GM12878 (cell line): ENCODE data around the gene DGKI. TPM values are rescaled to one million over a fixed set of nuclear protein-coding genes. Genes with fewer than 3 reads are reported as not detected.

ENCODE experiments used
- ATAC-seq: fragments of 200-7000 bp; cut with Tn5 transposase; 3 replicates; pipeline ENCODE4 v1.9.1; 2020; ENCODE audit warnings: mild to moderate bottlenecking, moderate library complexity
- BruUV-seq: library from RNA; stranded (reverse); fragments of 400-500 nt; replicated peaks from 2 replicates; lab custom pipeline; 2021; lab: Mats Ljungman, UMichigan
- CTCF ChIA-PET: fragments of 300-600 bp; sonication (Branson Sonifier 250); formaldehyde crosslinking; extraction: SDS; loops from one replicate; lab custom pipeline; 2021; ENCODE audit warnings: inconsistent platforms; lab: Yijun Ruan, JAX
- POLR2A ChIA-PET: fragments of 350-600 bp; formaldehyde crosslinking; extraction: SDS; loops from one replicate; lab custom pipeline; 2021; ENCODE audit warnings: inconsistent platforms; lab: Charles Lee
- RAD21 ChIA-PET: fragments of 300-600 bp; sonication (Branson Sonifier 250); formaldehyde crosslinking; loops from one replicate; lab custom pipeline; 2023; ENCODE audit warnings: antibody characterized with exemption; ENCODE audit not compliant: unreplicated experiment; lab: Charles Lee
- SMC1A ChIA-PET: fragments of 300-600 bp; sonication (Branson Sonifier 250); formaldehyde crosslinking; loops from one replicate; lab custom pipeline; 2023; ENCODE audit not compliant: unreplicated experiment, uncharacterized antibody; lab: Charles Lee
- DNase-seq: peaks from one replicate; pipeline ENCODE4 v3.0.0-alpha.2; 2011; ENCODE audit warnings: low read depth, low spot score
- FAIRE-seq: peaks from 3 replicates; lab custom pipeline; 2011; peaks lifted over from hg19 to GRCh38; lab: Jason Lieb, UNC
- H2AFZ ChIP-seq: 2 replicates; pipeline ENCODE4 v1.6.0; 2011; ENCODE audit warnings: low read depth, low read length, control low read depth; ENCODE audit not compliant: control insufficient read depth
- H3K27ac ChIP-seq: 2 replicates; pipeline ENCODE4 v1.5.1; 2011; ENCODE audit warnings: control low read depth; ENCODE audit not compliant: control insufficient read depth, insufficient read depth
- H3K27me3 ChIP-seq, 2 experiments: replicated peaks in 1 of 2; 2 replicates each; pipeline versions ENCODE4 v1.6.0 to v1.6.1; 2011; ENCODE audit warnings: low read length in 1 of 2; ENCODE audit not compliant: control insufficient read depth in 2 of 2, insufficient read depth in 2 of 2
- H3K36me3 ChIP-seq, 2 experiments: 2 replicates each; pipeline ENCODE4 v1.5.1; 2011; ENCODE audit warnings: low read length in 1 of 2; ENCODE audit not compliant: control insufficient read depth in 2 of 2, insufficient read depth in 2 of 2
- H3K4me1 ChIP-seq: 2 replicates; pipeline ENCODE4 v1.6.1; 2011; ENCODE audit warnings: mild to moderate bottlenecking, low read length, moderate library complexity, mixed read lengths; ENCODE audit not compliant: control insufficient read depth, insufficient read depth
- H3K4me2 ChIP-seq: 2 replicates; pipeline ENCODE4 v1.6.0; 2011; ENCODE audit warnings: control low read depth; ENCODE audit not compliant: control insufficient read depth, insufficient read depth
- H3K4me3 ChIP-seq: fragments of 200-600 bp; sonication (generic); 2 replicates; pipeline ENCODE4 v1.5.1; 2016
- H3K79me2 ChIP-seq: 2 replicates; pipeline ENCODE4 v1.6.0; 2011; ENCODE audit warnings: low read length; ENCODE audit not compliant: control insufficient read depth, insufficient read depth
- H3K9ac ChIP-seq: 2 replicates; pipeline ENCODE4 v1.8.0; 2011; ENCODE audit warnings: low read length, control low read depth, mixed read lengths; ENCODE audit not compliant: control insufficient read depth, insufficient read depth
- H3K9me3 ChIP-seq: replicated peaks from 3 replicates; pipeline ENCODE4 v1.5.1; 2011; ENCODE audit warnings: mild to moderate bottlenecking, low read length; ENCODE audit not compliant: control insufficient read depth, insufficient read depth
- H4K20me1 ChIP-seq: 2 replicates; pipeline ENCODE4 v1.6.0; 2011; ENCODE audit not compliant: control insufficient read depth, insufficient read depth
- ATF7 ChIP-seq: fragments of 450-650 bp; IDR thresholded peaks from 2 replicates; pipeline ENCODE4 v1.6.1; 2016; ENCODE audit warnings: low read depth, mild to moderate bottlenecking
- ELK1 ChIP-seq: IDR thresholded peaks from 2 replicates; pipeline ENCODE4 v1.6.1; 2012; ENCODE audit warnings: low read depth, low read length, improper control_type of control experiment
- GABPA ChIP-seq: IDR thresholded peaks from 2 replicates; pipeline ENCODE4 v1.6.1; 2014; ENCODE audit warnings: antibody characterized with exemption, low read depth, mild to moderate bottlenecking, inconsistent platforms
- IRF3 ChIP-seq: fragments of 450-650 bp; IDR thresholded peaks from 2 replicates; pipeline ENCODE4 v1.6.1; 2014; ENCODE audit warnings: mild to moderate bottlenecking
- MTA2 ChIP-seq: fragments of 450-650 bp; IDR thresholded peaks from 2 replicates; pipeline ENCODE4 v1.6.1; 2016; ENCODE audit warnings: low read depth, mild to moderate bottlenecking, moderate library complexity
- NR2F1 ChIP-seq: fragments of 450-650 bp; conservative IDR thresholded peaks from 2 replicates; pipeline ENCODE4 v1.6.1; 2017; ENCODE audit warnings: mild to moderate bottlenecking
- PML ChIP-seq: IDR thresholded peaks from 2 replicates; pipeline ENCODE4 v1.6.1; 2012; ENCODE audit warnings: low read length, inconsistent platforms
- POLR2AphosphoS2 ChIP-seq: IDR thresholded peaks from 2 replicates; pipeline ENCODE4 v1.6.1; 2011; ENCODE audit warnings: low read depth, mild to moderate bottlenecking, low read length, improper control_type of control experiment, moderate library complexity
- SREBF2 ChIP-seq: IDR thresholded peaks from 2 replicates; pipeline ENCODE4 v1.6.1; 2012; ENCODE audit warnings: mild to moderate bottlenecking, low read length
- TCF12 ChIP-seq: IDR thresholded peaks from 2 replicates; pipeline ENCODE4 v1.6.1; 2011; ENCODE audit warnings: low read depth, mild to moderate bottlenecking, low read length
- TCF7 ChIP-seq: IDR thresholded peaks from 2 replicates; pipeline ENCODE4 v1.6.1; 2014; ENCODE audit warnings: antibody characterized with exemption, borderline replicate concordance
- ZBTB40 ChIP-seq: fragments of 450-650 bp; IDR thresholded peaks from 2 replicates; pipeline ENCODE4 v1.6.1; 2016; ENCODE audit warnings: mild to moderate bottlenecking, moderate library complexity, borderline replicate concordance
- ZNF592 ChIP-seq: fragments of 450-650 bp; IDR thresholded peaks from 2 replicates; pipeline ENCODE4 v1.6.1; 2017; ENCODE audit warnings: mild to moderate bottlenecking, moderate library complexity
- WGBS: methylation state at CpG from one replicate; pipeline ENCODE4 v1.1.6; 2016; ENCODE audit warnings: low lambda C conversion rate; ENCODE audit not compliant: insufficient replicate concordance, insufficient coverage; ENCODE audit errors: missing lambda C conversion rate; 5-methylcytosine and 5-hydroxymethylcytosine counted together
- in situ Hi-C: fragments of 300-500 bp; cut with MboI; formaldehyde crosslinking; loops from 9 replicates; pipeline ENCODE4 v1.14.3; 2018; ENCODE audit warnings: mixed read lengths
- intact Hi-C: fragments of 100-400 bp; cut with micrococcal nuclease; formaldehyde crosslinking; loops from one replicate; pipeline ENCODE4 v1.14.2; 2022; ENCODE audit not compliant: unreplicated experiment
- polyA plus RNA-seq, 11 experiments: library from polyadenylated mRNA; depleted of rRNA in 4 of 11; unstranded in 6 of 11; stranded (reverse) in 5 of 11; fragments of >200 nt; fragmentation: Nextera tagmentation in 4 of 11; fragmentation: Illumina TruSeq in 1 of 11; extraction: Ambion mirVana in 4 of 11; extraction: Trizol in 1 of 11; gene quantifications; 1 replicate in 1 of 11; 2 replicates in 10 of 11; pipeline versions ENCODE4 v1.2.1 to v1.2.3, GENCODE V29; 2011 to 2016; ENCODE audit warnings: inconsistent platforms in 2 of 11, missing spikeins in 2 of 11, low read depth in 1 of 11
- total RNA-seq, 4 experiments: library from RNA; depleted of rRNA in 3 of 4; stranded (reverse); fragments of >200 nt in 3 of 4; fragmentation: Illumina TruSeq in 1 of 4; extraction: Trizol in 1 of 4; gene quantifications; 2 replicates each; pipeline versions ENCODE4 v1.2.1 to v1.2.3, GENCODE V29; 2013 to 2021

DGKI gene
- total and polyA plus RNA-seq, 10 of the 15 experiments (the other 5 are each of a cell fraction or from before 2014, with no cell fraction given): 10.4 to 37.1 (median 22.1) TPM

GRCh38 chr7:137694405-137694804 lies 152.4 kb downstream of the DGKI start:
- SMC1A ChIA-PET: interaction anchor here (0.7 to 3.4 kb wide), 11 partner anchors 15 to 200 kb away, joined by 3 to 35 read pairs (median 4); no protein-coding TSS in a partner anchor
- Histone ChIP-seq H3K4me2 (no peak overlapping the region), H2AFZ (no peak overlapping the region), H3K79me2 (no peaks in the 10 kb centered on the region), H3K9ac (no peak overlapping the region), H3K36me3 (no peaks in the 10 kb centered on the region), H3K27me3 (no peaks in the 10 kb centered on the region), H3K4me3 (no peak overlapping the region), H4K20me1 (no peaks in the 10 kb centered on the region), H3K9me3 (no peaks in the 10 kb centered on the region), H3K27ac (no peak overlapping the region), H3K4me1 (no peaks in the 10 kb centered on the region)
- peak; percentile 91 for ATAC-seq
- FAIRE-seq: no peak
- 0% methylated on average over 2 of the region's 2 CpGs for WGBS
- peak; percentile 17 for DNase-seq
- CTCF ChIA-PET: interaction anchor here (0.9 to 2.0 kb wide), 5 partner anchors 20 to 62 kb away, joined by 3 to 8 read pairs (median 4); no protein-coding TSS in a partner anchor
- in situ Hi-C loops (no loop called here), intact Hi-C loops (no loop called here)
- BruUV-seq: no TSS peak
- POLR2A ChIA-PET: interaction anchor here (1.0 to 2.3 kb wide), 6 partner anchors 22 to 62 kb away, joined by 3 to 6 read pairs (median 4); no protein-coding TSS in a partner anchor
- RAD21 ChIA-PET: interaction anchor here (1.2 to 3.8 kb wide), 8 partner anchors 24 to 201 kb away, joined by 3 to 30 read pairs (median 4); no protein-coding TSS in a partner anchor
- TF ChIP-seq POLR2AphosphoS2: no peak
- no peak for TF ChIP-seq ELK1
- peak; percentile 40; the same call in 1 of the 2 replicates for TF ChIP-seq MTA2
- TF ChIP-seq PML: no peak
- no peak for TF ChIP-seq GABPA
- no peak for TF ChIP-seq ZBTB40
- no peak for TF ChIP-seq SREBF2
- TF ChIP-seq NR2F1: no peak
- no peak for TF ChIP-seq TCF7
- no peak for TF ChIP-seq TCF12
- TF ChIP-seq ZNF592: no peak
- 0 out of 2 replicates have a peak, but pooled peaks have one; percentile 57 for TF ChIP-seq ATF7
- no peak for TF ChIP-seq IRF3
